Astrocyte (in vitro differentiated cells and primary cell): ENCODE measurements around the gene TLL1.

ENCODE experiments used
- EZH2 ChIP-seq: IDR thresholded peaks from 2 replicates; pipeline ENCODE4 v1.6.1; 2012; ENCODE audit warnings: mild to moderate bottlenecking, low read length, inconsistent platforms; ENCODE audit not compliant: insufficient read depth
- TF ChIP-seq, protein P1 (sequence below): IDR thresholded peaks from 2 replicates; pipeline ENCODE4 v1.5.1; 2011; ENCODE audit warnings: low read depth, mild to moderate bottlenecking, inconsistent platforms, low read length, moderate library complexity; ENCODE audit not compliant: insufficient read depth

DNA sequence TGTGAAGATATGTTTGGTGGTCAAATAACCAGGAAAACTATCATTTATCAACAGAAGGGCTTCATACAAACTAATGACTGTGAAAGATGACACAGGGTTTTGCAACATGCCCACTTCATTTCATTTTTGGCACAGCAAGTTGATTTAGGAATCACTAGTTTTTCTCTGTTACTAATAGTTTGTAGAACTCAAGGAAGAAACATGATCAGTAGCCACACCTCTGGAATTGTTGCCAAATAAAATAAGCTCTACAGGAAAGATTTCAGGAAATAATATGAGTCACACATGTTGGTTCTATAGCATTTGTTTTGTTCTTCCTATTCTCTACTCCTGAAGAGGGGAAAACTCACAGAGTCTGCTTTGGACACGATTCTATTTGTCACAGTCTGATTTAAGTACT is 255.4 kb downstream of the TLL1 start:
- TF ChIP-seq, protein P1, sequence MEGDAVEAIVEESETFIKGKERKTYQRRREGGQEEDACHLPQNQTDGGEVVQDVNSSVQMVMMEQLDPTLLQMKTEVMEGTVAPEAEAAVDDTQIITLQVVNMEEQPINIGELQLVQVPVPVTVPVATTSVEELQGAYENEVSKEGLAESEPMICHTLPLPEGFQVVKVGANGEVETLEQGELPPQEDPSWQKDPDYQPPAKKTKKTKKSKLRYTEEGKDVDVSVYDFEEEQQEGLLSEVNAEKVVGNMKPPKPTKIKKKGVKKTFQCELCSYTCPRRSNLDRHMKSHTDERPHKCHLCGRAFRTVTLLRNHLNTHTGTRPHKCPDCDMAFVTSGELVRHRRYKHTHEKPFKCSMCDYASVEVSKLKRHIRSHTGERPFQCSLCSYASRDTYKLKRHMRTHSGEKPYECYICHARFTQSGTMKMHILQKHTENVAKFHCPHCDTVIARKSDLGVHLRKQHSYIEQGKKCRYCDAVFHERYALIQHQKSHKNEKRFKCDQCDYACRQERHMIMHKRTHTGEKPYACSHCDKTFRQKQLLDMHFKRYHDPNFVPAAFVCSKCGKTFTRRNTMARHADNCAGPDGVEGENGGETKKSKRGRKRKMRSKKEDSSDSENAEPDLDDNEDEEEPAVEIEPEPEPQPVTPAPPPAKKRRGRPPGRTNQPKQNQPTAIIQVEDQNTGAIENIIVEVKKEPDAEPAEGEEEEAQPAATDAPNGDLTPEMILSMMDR: no peak
- TF ChIP-seq EZH2: no peak
